Mesenchymal stem cell (in vitro differentiated cells and primary cell): ENCODE results near the gene PCLAF.

Experiments
- DNase-seq: peaks from one replicate; pipeline ENCODE4 v3.0.0-alpha.2; 2013
- H2AFZ ChIP-seq: one replicate; pipeline ENCODE4 v1.6.1; 2013; ENCODE audit warnings: low read depth, mild to moderate bottlenecking, control low read depth, inconsistent platforms, low read length, moderate library complexity
- H2AK5ac ChIP-seq: 2 replicates; pipeline ENCODE4 v1.6.1; 2013; ENCODE audit warnings: low read length, moderate library complexity, mild to moderate bottlenecking, inconsistent platforms; ENCODE audit not compliant: severe bottlenecking
- H2BK120ac ChIP-seq: one replicate; pipeline ENCODE4 v1.6.1; 2013; ENCODE audit warnings: low read depth, mild to moderate bottlenecking, inconsistent platforms, low read length, moderate library complexity
- H2BK12ac ChIP-seq, 2 experiments: one replicate each; pipeline ENCODE4 v1.6.1; 2013; ENCODE audit warnings: inconsistent platforms in 2 of 2, low read length in 2 of 2, mild to moderate bottlenecking in 2 of 2, moderate library complexity in 2 of 2, control low read depth in 1 of 2
- H2BK15ac ChIP-seq: one replicate; pipeline ENCODE4 v1.6.1; 2013; ENCODE audit warnings: mild to moderate bottlenecking, low read depth, inconsistent platforms; ENCODE audit not compliant: poor library complexity, severe bottlenecking
- H2BK5ac ChIP-seq: 2 replicates; pipeline ENCODE4 v1.6.1; 2013; ENCODE audit warnings: low read depth, mild to moderate bottlenecking, low read length, control low read depth, inconsistent platforms; ENCODE audit not compliant: poor library complexity, severe bottlenecking
- H3K14ac ChIP-seq, 2 experiments: one replicate each; pipeline ENCODE4 v1.6.1; 2013; ENCODE audit warnings: inconsistent platforms in 2 of 2, low read length in 2 of 2, control low read depth in 1 of 2, mild to moderate bottlenecking in 1 of 2, moderate library complexity in 1 of 2
- H3K18ac ChIP-seq, 2 experiments: one replicate each; pipeline ENCODE4 v1.6.1; 2013; ENCODE audit warnings: inconsistent platforms in 2 of 2, low read length in 2 of 2, control low read depth in 1 of 2, low read depth in 1 of 2, mild to moderate bottlenecking in 1 of 2
- H3K23ac ChIP-seq, 2 experiments: one replicate each; pipeline ENCODE4 v1.6.1; 2013; ENCODE audit warnings: inconsistent platforms in 2 of 2, low read length in 2 of 2, mild to moderate bottlenecking in 2 of 2, moderate library complexity in 2 of 2, control low read depth in 1 of 2
- H3K27ac ChIP-seq: 2 replicates; pipeline ENCODE4 v1.5.1; 2013; ENCODE audit warnings: mild to moderate bottlenecking, moderate library complexity, low read length, control low read depth, inconsistent platforms; ENCODE audit not compliant: poor library complexity, severe bottlenecking
- H3K27me3 ChIP-seq, 2 experiments: 2 replicates each; pipeline versions ENCODE4 v1.6.1 to v1.7.0; 2013; ENCODE audit warnings: low read length in 2 of 2, mild to moderate bottlenecking in 2 of 2, moderate library complexity in 2 of 2, control low read depth in 1 of 2, inconsistent platforms in 1 of 2; ENCODE audit not compliant: control insufficient read depth in 1 of 2, insufficient read depth in 1 of 2
- H3K36me3 ChIP-seq, 2 experiments: 2 replicates each; pipeline versions ENCODE4 v1.6.1 to v1.7.0; 2013; ENCODE audit warnings: low read length in 2 of 2, control low read depth in 1 of 2, inconsistent platforms in 1 of 2, low read depth in 1 of 2, mild to moderate bottlenecking in 1 of 2; ENCODE audit not compliant: insufficient read depth in 2 of 2, control insufficient read depth in 1 of 2
- H3K4ac ChIP-seq, 2 experiments: one replicate each; pipeline ENCODE4 v1.6.1; 2013; ENCODE audit warnings: inconsistent platforms in 2 of 2, low read length in 2 of 2, mild to moderate bottlenecking in 2 of 2, moderate library complexity in 2 of 2, control low read depth in 1 of 2, low read depth in 1 of 2
- H3K4me1 ChIP-seq: 2 replicates; pipeline ENCODE4 v1.6.1; 2013; ENCODE audit warnings: low read depth, low read length, control low read depth; ENCODE audit not compliant: control insufficient read depth, insufficient read depth
- H3K4me2 ChIP-seq: 2 replicates; pipeline ENCODE4 v1.6.1; 2013; ENCODE audit warnings: low read length, mild to moderate bottlenecking, inconsistent platforms; ENCODE audit not compliant: poor library complexity, severe bottlenecking
- H3K4me3 ChIP-seq, 2 experiments: 2 replicates each; pipeline versions ENCODE4 v1.5.1 to v1.7.0; 2013; ENCODE audit warnings: low read length in 2 of 2, mild to moderate bottlenecking in 2 of 2, control low read depth in 1 of 2, low read depth in 1 of 2; ENCODE audit not compliant: insufficient read depth in 1 of 2
- H3K79me1 ChIP-seq: replicated peaks from 2 replicates; pipeline ENCODE4 v1.6.1; 2013; ENCODE audit warnings: mild to moderate bottlenecking, control low read depth, low read length, inconsistent platforms; ENCODE audit not compliant: poor library complexity, severe bottlenecking
- H3K9ac ChIP-seq: 2 replicates; pipeline ENCODE4 v1.7.0; 2013; ENCODE audit warnings: mild to moderate bottlenecking, low read length, moderate library complexity
- H3K9me3 ChIP-seq: 2 replicates; pipeline ENCODE4 v1.7.0; 2013; ENCODE audit warnings: mild to moderate bottlenecking, low read length; ENCODE audit not compliant: control insufficient read depth
- H4K8ac ChIP-seq: one replicate; pipeline ENCODE4 v1.6.1; 2013; ENCODE audit warnings: inconsistent platforms, mild to moderate bottlenecking, low read length, moderate library complexity
- H4K91ac ChIP-seq: one replicate; pipeline ENCODE4 v1.6.1; 2013; ENCODE audit warnings: mild to moderate bottlenecking, low read length, inconsistent platforms
- whole genome bisulfite sequencing: methylation state at CpG from one replicate; pipeline ENCODE4 v1.1.7; 2013; ENCODE audit warnings: mixed read lengths; 5-methylcytosine and 5-hydroxymethylcytosine counted together

The PCLAF gene

GRCh38 chr15:64369078-64369607 is 12.1 kb downstream of the PCLAF start:
- Histone ChIP-seq H3K4me3 (no peak overlapping the region), H2BK12ac (no peak overlapping the region)

GRCh38 chr15:64361259-64361658 is 20.0 kb downstream of the PCLAF start:
- no peaks in the 10 kb centered on the region for H3K79me1 ChIP-seq
- H3K9me3 ChIP-seq = no peaks in the 10 kb centered on the region
- H3K23ac ChIP-seq = no peak overlapping the region
- no peak overlapping the region for H2BK12ac ChIP-seq
- no peaks in the 10 kb centered on the region for H3K36me3 ChIP-seq
- peaks cover 1% of the 10 kb centered on the region for H3K4me1 ChIP-seq
- H2BK15ac ChIP-seq = no peak overlapping the region
- no peak overlapping the region for H2AK5ac ChIP-seq
- H3K4me3 ChIP-seq = no peak overlapping the region
- H4K8ac ChIP-seq = no peak overlapping the region
- H3K18ac ChIP-seq = no peak overlapping the region
- no peak for DNase-seq
- H3K4ac ChIP-seq = no peak overlapping the region
- H2BK120ac ChIP-seq = no peak overlapping the region
- no peak overlapping the region for H3K9ac ChIP-seq
- no peak overlapping the region for H3K14ac ChIP-seq
- H3K27ac ChIP-seq = no peak overlapping the region
- H2AFZ ChIP-seq = peak overlapping the region; percentile 23
- no peak overlapping the region for H4K91ac ChIP-seq
- no peak overlapping the region for H2BK5ac ChIP-seq
- no peak overlapping the region for H3K4me2 ChIP-seq
- 100% methylated on average over 3 of the region's 4 CpGs for WGBS
- no peaks in the 10 kb centered on the region for H3K27me3 ChIP-seq

More at GRCh38 chr15:64369078-64369607, 12.1 kb downstream of the PCLAF start:
- Histone ChIP-seq H2AK5ac (no peak overlapping the region), H4K8ac (no peak overlapping the region), H3K18ac (no peak overlapping the region), H3K9me3 (no peaks in the 10 kb centered on the region), H3K27me3 (no peaks in the 10 kb centered on the region), H4K91ac (no peak overlapping the region), H3K4ac (no peak overlapping the region), H3K9ac (no peak overlapping the region), H2AFZ (no peak overlapping the region), H3K4me1 (no peaks in the 10 kb centered on the region), H3K4me2 (no peak overlapping the region), H3K36me3 (no peaks in the 10 kb centered on the region), H3K79me1 (peaks cover 3% of the 10 kb centered on the region), H3K27ac (no peak overlapping the region), H2BK120ac (no peak overlapping the region), H2BK5ac (no peak overlapping the region), H3K14ac (no peak overlapping the region), H2BK15ac (no peak overlapping the region), H3K23ac (no peak overlapping the region)
- WGBS = 100% methylated on average over 1 of the region's 2 CpGs
- DNase-seq = peak; percentile 66

GRCh38 chr15:64356710-64357040 is 24.6 kb downstream of the PCLAF start:
- H2BK12ac ChIP-seq = no peak overlapping the region
- H2AK5ac ChIP-seq = no peak overlapping the region
- no peak overlapping the region for H3K18ac ChIP-seq
- no peak overlapping the region for H4K8ac ChIP-seq
- no peak overlapping the region for H3K14ac ChIP-seq
- no peak overlapping the region for H3K23ac ChIP-seq
- H2BK120ac ChIP-seq = no peak overlapping the region
- peaks cover 2% of the 10 kb centered on the region for H3K79me1 ChIP-seq
- H3K36me3 ChIP-seq = no peaks in the 10 kb centered on the region
- no peak overlapping the region for H3K4ac ChIP-seq
- peaks cover 1% of the 10 kb centered on the region for H3K4me1 ChIP-seq
- WGBS = 74% methylated on average over 5 of the region's 5 CpGs
- H3K27me3 ChIP-seq = no peaks in the 10 kb centered on the region
- H4K91ac ChIP-seq = no peak overlapping the region
- no peak for DNase-seq
- peak overlapping the region; percentile 81 for H3K4me2 ChIP-seq
- peak overlapping the region in 1 of 2 experiments; percentile 98 for H3K4me3 ChIP-seq
- H3K9ac ChIP-seq = peak overlapping the region; percentile 96
- no peak overlapping the region for H2AFZ ChIP-seq
- peak overlapping the region; percentile 78 for H3K27ac ChIP-seq
- no peak overlapping the region for H2BK5ac ChIP-seq
- no peak overlapping the region for H2BK15ac ChIP-seq
- no peaks in the 10 kb centered on the region for H3K9me3 ChIP-seq

- Histone ChIP-seq H3K4me1 (peaks cover 4% of the 10 kb centered on the region), H4K8ac (peak within 1 kb of the TSS; percentile 35), H2AFZ (peak within 1 kb of the TSS; percentile 99), H3K4me3 (peak within 1 kb of the TSS; percentile 95 to 98), H3K27ac (peak within 1 kb of the TSS; percentile 85), H3K23ac (peak within 1 kb of the TSS in 1 of 2 experiments; percentile 10), H2BK120ac (no peak within 1 kb of the TSS), H3K18ac (peak within 1 kb of the TSS; percentile 37 to 94), H3K9ac (peak within 1 kb of the TSS; percentile 96), H2AK5ac (no peak within 1 kb of the TSS), H4K91ac (peak within 1 kb of the TSS; percentile 52), H3K79me1 (peaks cover 2% of the 10 kb centered on the region), H2BK12ac (peak within 1 kb of the TSS in 1 of 2 experiments; percentile 42), H3K9me3 (no peaks in the 10 kb centered on the region), H3K14ac (peak within 1 kb of the TSS in 1 of 2 experiments; percentile 94), H3K27me3 (no peaks in the 10 kb centered on the region), H3K36me3 (no peaks in the 10 kb centered on the region), H2BK15ac (peak within 1 kb of the TSS; percentile 19), H3K4me2 (peak within 1 kb of the TSS; percentile 81), H3K4ac (peak within 1 kb of the TSS; percentile 70 to 95), H2BK5ac (peak within 1 kb of the TSS; percentile 24)
- peak; percentile 99 for DNase-seq
- whole genome bisulfite sequencing = under 1% methylated on average over 38 of the region's 42 CpGs
These were observed 25.1 kb downstream of the PCLAF start, which contains the start of gene CSNK1G1 for GRCh38 chr15:64355944-64356709. CSNK1G1 (minus strand) TSS chr15:64356173; CDS start chr15:64300499, 55,674 bp downstream.
